Measurements from ENCODE around the gene ZNF26. TPM values are rescaled to one million over a fixed set of nuclear protein-coding genes. Genes with fewer than 3 reads are reported as not detected.
"Not testable (repeated sequence)": the region's sequence is repeated elsewhere in the genome, so short reads cannot be mapped to it uniquely, and the experiment has no call there.

Gene ZNF26
- total RNA-seq, result 4.4 TPM
- long read RNA-seq, full-length matches to known transcripts, result 1 of 1 reads
- long read RNA-seq, partial matches to known transcripts, result 0 of 1 reads
- long read RNA-seq, other reads (novel, unspliced or antisense), result 0 of 1 reads

- peak; percentile 99 for ATAC-seq
- DNase-seq (ENCODE audit: missing footprints), result peak; percentile 96
- intact Hi-C loops (cut with DNase I), result loop anchor here (1.0 to 2.0 kb wide), 4 partner anchors 30 to 195 kb away; partner anchors contain the start of genes ZNF140, ZNF268, ZNF605 and ZNF84
Observed at GRCh38 chr12:132986001-132986884, at the start of gene ZNF26. TSS of gene ZNF26 (plus strand) at chr12:132986367. CDS start at chr12:132986841, 474 bp downstream.

GRCh38 chr12:132936921-132937320 is 49.2 kb upstream of the ZNF26 start:
- DNase-seq (ENCODE audit: missing footprints); intact Hi-C loops (cut with DNase I); ATAC-seq: not testable (repeated sequence)

- intact Hi-C loops (cut with DNase I), result no loop called here
- DNase-seq (ENCODE audit: missing footprints) (no peak), ATAC-seq (no peak)
Observed at GRCh38 chr12:132937476-132937875, 48.7 kb upstream of the ZNF26 start.

- intact Hi-C loops (cut with DNase I); ATAC-seq; DNase-seq (ENCODE audit: missing footprints): not testable (repeated sequence)
Observed at GRCh38 chr12:132938807-132939206, 47.4 kb upstream of the ZNF26 start.

- ATAC-seq (no peak), DNase-seq (ENCODE audit: missing footprints) (no peak)
- intact Hi-C loops (cut with DNase I), result no loop called here
Observed at GRCh38 chr12:132940071-132940719, 46.0 kb upstream of the ZNF26 start.

GRCh38 chr12:132941336-132941954 is 44.7 kb upstream of the ZNF26 start:
- ATAC-seq (no peak), DNase-seq (ENCODE audit: missing footprints) (no peak)
- intact Hi-C loops (cut with DNase I), result no loop called here

- DNase-seq (ENCODE audit: missing footprints) (no peak), ATAC-seq (no peak)
- intact Hi-C loops (cut with DNase I), result no loop called here
Observed at GRCh38 chr12:132942611-132943010, 43.6 kb upstream of the ZNF26 start.

- DNase-seq (ENCODE audit: missing footprints) (no peak), ATAC-seq (no peak)
- intact Hi-C loops (cut with DNase I), result no loop called here
Observed at GRCh38 chr12:132945806-132946205, 40.4 kb upstream of the ZNF26 start.

GRCh38 chr12:132946246-132946820 is 39.8 kb upstream of the ZNF26 start:
- no peak for DNase-seq (ENCODE audit: missing footprints)
- intact Hi-C loops (cut with DNase I), result no loop called here
- ATAC-seq, result no peak

GRCh38 chr12:132948146-132949066 is 37.8 kb upstream of the ZNF26 start:
- no peak for ATAC-seq

GRCh38 chr12:132949936-132950837 is 36.0 kb upstream of the ZNF26 start:
- no peak for ATAC-seq
- DNase-seq (ENCODE audit: missing footprints), result no peak
- intact Hi-C loops (cut with DNase I), result no loop called here

More at GRCh38 chr12:132948146-132949066, 37.8 kb upstream of the ZNF26 start:
- no peak for DNase-seq (ENCODE audit: missing footprints)
- intact Hi-C loops (cut with DNase I), result no loop called here

GRCh38 chr12:132950844-132951535 is 35.2 kb upstream of the ZNF26 start:
- DNase-seq (ENCODE audit: missing footprints) (no peak), ATAC-seq (no peak)
- intact Hi-C loops (cut with DNase I), result no loop called here

GRCh38 chr12:132951649-132952048 is 34.5 kb upstream of the ZNF26 start:
- ATAC-seq (no peak), DNase-seq (ENCODE audit: missing footprints) (no peak)
- intact Hi-C loops (cut with DNase I), result no loop called here

GRCh38 chr12:132952371-132953162 is 33.6 kb upstream of the ZNF26 start:
- ATAC-seq (no peak), DNase-seq (ENCODE audit: missing footprints) (no peak)
- intact Hi-C loops (cut with DNase I), result no loop called here

- intact Hi-C loops (cut with DNase I), result no loop called here
- DNase-seq (ENCODE audit: missing footprints), result no peak
- ATAC-seq, result no peak
Observed at GRCh38 chr12:132953163-132953425, 33.1 kb upstream of the ZNF26 start.

GRCh38 chr12:132953771-132954170 is 32.4 kb upstream of the ZNF26 start:
- DNase-seq (ENCODE audit: missing footprints) (no peak), ATAC-seq (no peak)
- intact Hi-C loops (cut with DNase I), result loop anchor here (2.0 kb wide), 1 partner anchor 47 kb away; no protein-coding TSS in a partner anchor
